Stimulated activated CD8-positive, alpha-beta memory T cell treated with anti-CD3 and anti-CD28 coated beads, Interleukin-4, amount 100 ng/mL, for 4 hours (primary cell): ENCODE data around the gene XKR7.
"Not testable (repeated sequence)": the region's sequence is repeated elsewhere in the genome, so short reads cannot be mapped to it uniquely, and the experiment has no call there.

Source experiments
- DNase-seq, 2 donors: peaks; one replicate each; pipeline ENCODE4 v3.0.0-alpha.2; 2020; ENCODE audit warnings: low read depth in 2 of 2, low spot score in 1 of 2

XKR7 gene

DNA sequence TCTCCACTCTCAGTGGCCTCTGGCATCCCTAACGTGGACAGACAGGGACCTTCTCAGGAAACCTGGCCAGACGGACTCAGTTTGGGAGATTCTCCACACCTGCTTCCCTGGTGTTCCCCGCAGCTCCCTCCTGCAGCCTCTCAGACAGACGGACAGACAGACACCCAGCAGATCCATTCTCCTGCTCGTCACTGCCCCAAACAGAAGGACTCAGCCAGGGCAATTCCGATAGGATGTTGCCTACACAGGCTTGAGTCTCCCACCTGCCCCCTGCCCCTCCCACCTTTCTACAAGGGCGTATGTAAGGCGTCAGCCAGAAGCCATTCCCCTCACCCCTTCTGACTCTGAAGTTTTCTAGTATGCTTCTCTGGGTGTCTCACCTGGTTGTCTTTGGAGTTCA, 42.7 kb downstream of the XKR7 start:
- no peak for DNase-seq

DNA sequence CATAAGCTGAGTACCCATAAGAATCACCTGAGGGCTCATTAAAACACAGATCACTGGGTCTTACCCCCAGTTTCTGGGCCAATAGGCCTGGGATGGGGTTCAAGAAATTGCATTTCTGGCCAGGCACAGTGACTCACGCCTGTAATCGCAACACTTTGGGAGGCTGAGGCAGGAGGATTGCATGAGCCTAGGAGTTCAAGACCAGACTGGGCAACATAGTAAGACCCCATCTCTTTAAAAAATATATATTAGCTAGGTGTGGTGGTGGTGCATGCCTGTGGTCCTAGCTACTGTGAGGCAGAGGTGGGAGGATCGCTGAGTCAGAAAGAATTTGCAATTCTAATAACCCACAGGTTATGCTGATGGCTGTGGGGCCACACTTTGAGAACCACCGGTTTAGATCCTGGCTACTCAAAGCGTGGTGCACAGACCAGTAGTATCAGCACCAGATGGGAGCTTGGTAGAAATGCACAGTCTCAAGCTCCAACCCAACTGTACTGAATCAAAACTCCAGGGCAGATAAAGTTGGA, 44.3 kb downstream of the XKR7 start:
- DNase-seq, result no peak

DNA sequence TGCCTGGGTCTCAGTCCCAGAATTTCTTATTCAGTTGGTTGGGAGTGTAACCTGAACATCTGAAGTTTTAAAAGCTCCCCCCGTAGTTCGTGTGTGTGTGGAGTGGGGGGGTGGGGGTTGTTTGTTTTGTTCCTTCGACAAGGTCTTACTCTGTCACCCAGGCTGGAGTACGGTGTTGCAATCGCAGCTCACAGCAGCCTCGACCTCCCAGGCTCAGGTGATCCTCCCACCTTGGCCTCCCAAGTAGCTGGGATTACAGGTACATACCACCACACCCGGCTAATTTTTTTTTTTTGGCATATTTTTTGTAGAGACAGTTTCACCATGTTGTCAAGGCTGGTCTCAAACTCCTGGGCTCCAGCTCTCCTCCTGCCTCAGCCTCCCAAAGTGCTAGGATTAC, 45.4 kb downstream of the XKR7 start:
- no peak for DNase-seq

DNA sequence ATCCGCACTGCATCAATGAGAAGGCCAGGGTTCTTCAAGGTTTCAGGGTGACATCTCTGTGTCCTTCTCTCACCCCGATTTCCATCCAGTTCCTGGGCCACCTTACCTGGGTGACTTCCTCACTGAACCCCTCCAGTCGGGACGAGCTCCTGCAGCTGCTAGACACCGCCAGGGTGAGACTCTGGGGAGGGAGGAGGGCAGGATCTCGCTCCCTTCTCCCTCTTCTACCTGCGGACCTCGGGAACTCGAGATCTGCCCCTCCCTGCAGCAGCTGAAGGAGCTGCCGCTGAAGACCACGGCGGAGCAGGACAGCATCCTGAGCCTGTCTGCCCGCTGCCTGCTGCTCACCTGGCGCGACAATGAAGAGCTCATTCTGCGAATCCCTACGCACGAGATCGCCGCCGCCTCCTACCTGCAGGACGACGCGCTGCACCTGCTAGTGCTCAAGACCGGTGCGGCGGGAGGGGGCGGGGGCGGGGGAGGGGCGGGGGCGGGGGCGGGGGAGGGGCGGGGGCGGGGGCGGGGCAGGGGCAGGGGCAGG, 49.8 kb downstream of the XKR7 start:
- no peak for DNase-seq

DNA sequence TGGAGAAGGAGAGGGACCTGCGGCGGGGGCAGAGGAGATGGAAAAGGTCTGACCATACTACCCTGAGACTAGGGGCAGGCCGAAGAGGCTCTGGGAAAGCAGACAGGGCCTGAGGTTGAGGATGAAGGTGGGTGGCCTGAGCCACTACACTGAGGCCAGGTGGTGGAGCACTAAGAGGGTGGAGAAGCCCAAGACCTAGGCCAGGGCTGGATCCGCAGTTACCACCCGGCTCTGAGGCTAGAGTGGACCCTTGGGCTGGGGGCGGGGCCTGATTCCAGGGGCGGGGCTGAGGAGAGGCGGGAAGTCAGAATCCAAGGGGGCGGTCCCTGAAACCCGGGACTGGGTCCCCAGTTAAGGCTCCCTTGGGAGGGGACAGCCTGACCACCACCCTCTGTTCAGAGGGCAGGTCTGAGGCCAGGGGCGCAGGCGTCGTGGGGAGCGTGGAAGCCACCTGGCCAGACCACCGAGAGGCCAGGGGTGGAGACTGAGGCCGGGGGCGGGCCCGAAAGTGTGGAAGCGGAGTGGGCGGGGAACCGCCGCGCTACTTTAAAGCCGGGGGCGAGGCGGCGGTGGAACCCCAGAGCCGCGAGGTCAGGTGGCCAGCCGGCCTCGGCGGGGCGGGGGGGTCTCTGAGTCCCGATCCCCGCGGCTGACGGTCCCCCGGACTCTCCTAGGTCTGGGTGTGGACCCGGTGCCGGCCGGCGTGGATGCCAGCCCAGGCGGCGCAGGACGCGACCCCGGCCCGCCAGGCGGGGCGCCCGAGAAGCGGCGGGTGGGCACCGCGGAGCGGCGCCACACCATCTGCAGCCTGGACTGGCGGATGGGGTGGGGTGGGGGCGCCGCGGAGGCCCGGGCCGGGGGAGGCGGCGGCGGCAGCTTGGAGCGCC, 50.6 kb downstream of the XKR7 start:
- DNase-seq, result peak in 1 of 2 donors; percentile 28

DNA sequence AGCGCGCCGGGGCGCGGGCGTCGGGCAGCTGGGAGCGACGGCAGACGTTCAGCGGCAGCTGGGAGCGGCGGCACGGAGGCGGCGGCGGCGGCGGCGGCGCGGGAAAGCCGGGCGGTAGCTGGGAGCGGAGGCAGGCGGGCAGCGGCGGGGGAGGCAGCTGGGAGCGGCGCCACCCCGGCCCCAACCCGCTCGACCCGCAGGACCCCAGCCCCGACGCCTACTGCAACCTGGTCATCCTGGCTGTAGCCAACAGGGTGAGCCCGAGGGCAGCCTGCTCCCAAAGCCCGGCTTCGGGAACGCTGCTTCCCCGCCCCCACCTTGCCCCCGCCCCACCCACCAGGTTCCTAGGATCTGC, 51.2 kb downstream of the XKR7 start:
- no peak for DNase-seq

DNA sequence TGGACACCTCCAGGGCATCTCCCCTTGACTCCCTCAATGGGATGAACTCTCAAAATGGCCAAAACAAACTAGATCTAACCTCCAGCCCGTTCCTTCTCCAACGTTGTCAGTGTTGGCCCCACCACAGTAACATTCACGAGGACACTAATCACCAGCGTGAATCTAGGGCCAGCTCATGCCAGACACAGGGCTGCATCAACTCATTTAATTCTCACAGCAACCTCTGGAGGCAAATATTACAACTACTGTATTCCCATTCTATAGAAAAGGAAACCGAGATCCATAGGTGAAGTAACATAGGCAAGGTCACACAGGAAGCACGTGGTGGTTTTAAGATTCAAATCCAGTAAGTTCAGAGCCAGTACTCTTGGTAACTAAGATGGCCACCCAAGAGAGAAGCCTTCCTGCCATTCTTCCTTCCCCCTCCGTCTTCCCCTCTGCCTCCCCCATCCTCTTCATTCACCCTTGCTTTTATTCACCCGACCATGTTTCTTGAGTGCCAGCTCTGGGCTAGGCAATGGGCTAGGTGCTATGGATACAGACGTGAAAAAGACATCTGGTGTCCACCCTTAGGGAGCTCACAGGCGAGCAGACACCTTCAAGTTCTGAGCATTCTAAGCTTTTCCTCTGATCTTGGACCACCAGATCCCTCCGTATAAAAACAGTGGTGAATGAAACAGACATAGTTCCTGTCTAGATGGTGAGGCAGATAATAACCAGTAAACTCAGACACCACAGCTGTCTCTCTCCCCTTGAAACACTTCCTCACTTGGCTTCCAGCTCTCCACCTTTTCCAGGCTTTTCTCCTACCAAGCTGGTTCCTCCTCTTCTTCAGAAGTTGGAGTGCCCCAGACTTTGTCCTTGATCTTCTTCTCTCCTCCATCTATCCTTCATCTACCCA, 51.9 kb downstream of the XKR7 start:
- DNase-seq, result no peak

DNA sequence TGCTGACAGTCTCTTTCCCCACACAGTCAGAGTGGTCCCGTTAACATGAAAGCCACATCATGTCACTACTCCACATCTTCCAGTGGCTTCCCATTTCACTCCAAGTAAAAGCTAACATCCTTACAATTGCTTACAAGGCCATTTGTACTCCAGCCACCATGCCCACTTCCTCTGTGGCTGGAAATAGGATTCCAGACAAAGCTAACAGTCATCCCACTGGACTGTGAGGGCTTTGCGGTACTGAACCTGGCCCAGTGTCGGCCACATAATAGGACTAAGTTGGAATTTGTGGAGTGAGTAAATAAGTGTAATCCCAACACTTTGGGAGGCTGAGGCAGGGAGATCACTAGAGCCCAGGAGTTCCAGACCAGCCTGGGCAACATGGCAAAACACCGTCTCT, 53.1 kb downstream of the XKR7 start:
- no peak for DNase-seq

DNA sequence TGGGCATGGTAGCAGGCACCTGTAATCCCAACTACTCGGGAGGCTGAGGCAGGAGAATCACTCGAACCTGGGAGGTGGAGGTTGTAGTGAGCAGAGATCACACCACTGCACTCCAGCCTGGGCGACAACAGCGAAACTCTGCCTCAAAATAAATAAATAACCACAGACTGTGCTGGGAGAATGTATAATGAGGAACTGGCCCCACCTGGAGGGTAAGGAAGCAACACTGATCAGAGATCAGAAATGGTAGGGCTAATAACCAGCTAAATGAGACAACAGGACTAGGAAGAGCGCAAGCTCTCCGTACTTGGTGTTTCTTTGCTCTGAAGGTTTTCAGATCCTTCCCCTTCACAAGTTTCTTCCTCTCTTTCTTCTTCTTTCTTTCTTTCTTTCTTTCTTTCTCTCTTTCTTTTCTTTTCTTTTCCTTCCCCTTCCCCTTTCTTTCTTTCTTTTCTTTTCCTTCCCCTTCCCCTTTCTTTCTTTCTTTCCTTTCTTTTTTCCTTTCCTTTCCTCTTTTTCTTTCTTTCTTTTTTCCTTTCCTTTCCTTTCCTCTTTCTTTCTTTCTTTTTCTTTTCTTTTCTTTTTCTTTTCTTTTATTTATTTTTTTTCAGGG, 56.8 kb downstream of the XKR7 start:
- no peak for DNase-seq

DNA sequence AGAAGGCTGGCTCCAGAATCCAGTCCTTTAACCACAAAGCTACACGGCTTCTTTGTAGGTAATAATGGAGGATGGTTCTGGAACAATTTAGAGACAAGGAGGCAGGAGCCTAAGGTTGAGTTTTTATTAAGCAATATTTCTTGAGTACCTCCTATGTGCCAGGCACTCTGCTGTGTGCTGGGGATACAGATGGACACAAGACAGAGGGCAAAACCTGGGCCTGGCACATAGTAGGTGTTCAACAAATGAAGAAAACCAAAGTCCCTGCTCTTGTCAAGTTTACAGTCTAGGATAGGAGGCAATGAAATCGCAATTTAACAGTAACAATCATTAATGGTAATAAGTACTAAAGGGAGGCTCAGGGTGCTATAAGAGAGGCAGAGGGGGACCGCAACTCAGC, 59.7 kb downstream of the XKR7 start:
- no peak for DNase-seq

DNA sequence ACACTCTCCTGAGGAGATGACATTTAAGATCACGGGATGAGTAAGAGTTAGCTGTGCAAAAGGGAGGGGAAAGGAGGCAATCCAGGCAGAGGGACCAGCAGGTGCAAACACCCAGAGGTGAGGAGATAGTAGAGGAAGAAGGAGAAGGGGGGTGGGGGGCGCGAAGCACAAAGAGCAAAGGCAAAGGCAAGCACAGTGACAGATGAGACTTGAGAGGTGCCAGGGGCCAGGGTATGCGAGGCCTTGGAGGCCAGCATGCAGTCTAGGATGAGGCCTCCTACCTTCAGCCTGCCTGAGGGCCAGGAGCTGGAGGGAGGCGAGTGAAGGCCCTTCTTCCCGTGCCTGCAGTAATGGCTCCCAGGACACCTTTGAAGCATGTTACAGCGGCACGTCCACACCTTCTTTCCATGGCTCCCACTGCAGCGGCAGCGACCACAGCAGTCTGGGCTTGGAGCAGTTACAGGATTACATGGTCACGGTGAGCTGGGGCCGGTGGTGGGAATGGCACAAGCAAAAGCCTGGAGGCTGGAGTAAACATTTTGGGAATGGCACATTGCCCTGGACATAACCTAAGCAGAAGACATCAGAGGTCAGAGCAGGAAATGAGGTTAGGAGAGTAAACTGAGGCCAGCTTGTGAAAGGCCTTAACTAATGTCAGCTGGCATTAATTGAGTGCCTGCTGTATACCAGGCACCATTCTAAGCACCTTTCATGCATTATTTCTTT, 60.9 kb downstream of the XKR7 start:
- no peak for DNase-seq

DNA sequence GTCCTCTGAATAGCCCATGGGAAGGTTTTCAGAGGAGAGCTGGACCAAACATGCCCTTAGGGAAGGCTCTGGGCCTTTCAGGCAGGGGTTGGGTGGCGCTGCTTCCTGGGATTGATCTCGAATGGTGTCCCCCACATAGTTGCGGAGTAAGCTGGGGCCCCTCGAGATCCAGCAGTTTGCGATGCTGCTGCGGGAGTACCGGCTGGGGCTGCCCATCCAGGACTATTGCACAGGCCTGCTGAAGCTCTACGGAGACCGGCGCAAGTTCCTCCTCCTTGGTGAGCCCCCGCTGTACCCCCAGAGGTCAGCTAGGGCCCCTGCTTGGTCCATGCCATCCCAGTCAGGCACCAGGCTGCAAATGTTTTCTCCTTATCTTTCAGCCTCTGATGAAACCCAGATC, 61.6 kb downstream of the XKR7 start:
- DNase-seq, result no peak

DNA sequence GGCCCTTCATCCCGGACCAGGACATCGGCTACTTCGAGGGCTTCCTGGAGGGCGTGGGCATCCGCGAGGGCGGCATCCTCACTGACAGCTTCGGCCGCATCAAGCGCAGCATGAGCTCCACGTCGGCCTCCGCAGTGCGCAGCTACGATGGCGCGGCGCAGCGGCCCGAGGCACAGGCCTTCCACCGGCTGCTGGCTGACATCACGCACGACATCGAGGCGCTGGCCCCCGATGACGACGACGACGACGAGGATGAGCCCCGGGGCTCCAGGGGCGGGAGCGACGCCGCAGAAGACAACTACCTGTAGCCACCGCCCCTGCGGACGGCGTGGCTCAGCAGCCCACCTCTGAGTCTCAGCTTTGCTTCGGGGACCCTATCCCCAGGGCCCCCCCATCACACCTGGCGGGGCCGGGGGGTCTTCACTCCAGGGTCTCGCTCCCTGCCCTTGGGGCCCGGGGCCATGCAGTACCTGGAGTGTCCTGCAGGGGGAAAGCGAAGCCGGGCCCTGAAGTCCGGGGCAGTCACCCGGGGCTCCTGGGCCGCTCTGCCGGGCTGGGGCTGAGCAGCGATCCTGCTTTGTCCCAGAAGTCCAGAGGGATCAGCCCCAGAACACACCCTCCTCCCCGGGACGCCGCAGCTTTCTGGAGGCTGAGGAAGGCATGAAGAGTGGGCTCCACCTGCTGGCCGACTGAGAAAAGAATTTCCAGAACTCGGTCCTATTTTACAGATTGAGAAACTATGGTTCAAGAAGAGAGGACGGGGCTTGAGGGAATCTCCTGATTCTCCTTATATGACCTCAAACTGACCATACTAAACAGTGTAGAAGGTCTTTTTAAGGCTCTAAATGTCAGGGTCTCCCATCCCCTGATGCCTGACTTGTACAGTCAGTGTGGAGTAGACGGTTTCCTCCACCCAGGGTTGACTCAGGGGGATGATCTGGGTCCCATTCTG, 63.3 kb downstream of the XKR7 start:
- DNase-seq, result peak in 1 of 2 donors; percentile 28

DNA sequence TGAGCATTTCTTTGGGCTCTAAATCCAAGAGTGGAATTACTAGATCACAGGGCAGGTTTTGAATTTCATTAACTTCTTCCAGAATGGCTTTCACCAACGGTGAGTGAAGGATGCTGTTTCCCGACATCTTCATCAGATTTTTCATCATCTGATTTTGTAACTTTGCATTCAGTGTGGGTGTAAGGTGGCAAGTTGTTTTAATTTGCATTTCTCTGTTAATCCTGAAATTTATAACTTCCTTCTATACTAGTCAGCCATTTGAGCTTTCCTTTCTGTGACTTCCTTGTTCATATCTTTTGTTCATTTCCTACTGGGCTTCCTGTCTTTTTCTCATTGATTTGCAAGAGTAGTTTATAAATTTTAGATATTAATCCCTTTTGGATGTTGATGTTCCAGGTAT, 65.4 kb downstream of the XKR7 start:
- no peak for DNase-seq

DNA sequence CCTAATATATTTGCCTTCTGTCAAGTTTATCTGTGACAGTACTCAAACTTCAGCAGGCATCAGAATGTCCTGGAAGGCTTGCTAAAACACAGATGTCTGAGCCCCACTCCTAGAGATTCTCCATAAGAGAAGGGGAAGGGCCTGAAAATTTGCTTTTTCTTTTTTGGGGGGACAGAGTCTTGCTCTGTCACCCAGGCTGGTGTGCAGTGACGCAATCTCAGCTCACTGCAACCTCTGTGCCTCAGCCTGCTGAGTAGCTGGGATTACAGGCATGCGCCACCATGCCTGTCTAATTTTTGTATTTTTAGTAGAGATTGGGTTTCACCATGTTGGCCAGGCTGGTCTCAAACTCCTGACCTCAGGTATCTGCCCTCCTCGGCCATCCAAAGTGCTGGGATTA, 65.8 kb downstream of the XKR7 start:
- DNase-seq, result not testable (repeated sequence)

DNA sequence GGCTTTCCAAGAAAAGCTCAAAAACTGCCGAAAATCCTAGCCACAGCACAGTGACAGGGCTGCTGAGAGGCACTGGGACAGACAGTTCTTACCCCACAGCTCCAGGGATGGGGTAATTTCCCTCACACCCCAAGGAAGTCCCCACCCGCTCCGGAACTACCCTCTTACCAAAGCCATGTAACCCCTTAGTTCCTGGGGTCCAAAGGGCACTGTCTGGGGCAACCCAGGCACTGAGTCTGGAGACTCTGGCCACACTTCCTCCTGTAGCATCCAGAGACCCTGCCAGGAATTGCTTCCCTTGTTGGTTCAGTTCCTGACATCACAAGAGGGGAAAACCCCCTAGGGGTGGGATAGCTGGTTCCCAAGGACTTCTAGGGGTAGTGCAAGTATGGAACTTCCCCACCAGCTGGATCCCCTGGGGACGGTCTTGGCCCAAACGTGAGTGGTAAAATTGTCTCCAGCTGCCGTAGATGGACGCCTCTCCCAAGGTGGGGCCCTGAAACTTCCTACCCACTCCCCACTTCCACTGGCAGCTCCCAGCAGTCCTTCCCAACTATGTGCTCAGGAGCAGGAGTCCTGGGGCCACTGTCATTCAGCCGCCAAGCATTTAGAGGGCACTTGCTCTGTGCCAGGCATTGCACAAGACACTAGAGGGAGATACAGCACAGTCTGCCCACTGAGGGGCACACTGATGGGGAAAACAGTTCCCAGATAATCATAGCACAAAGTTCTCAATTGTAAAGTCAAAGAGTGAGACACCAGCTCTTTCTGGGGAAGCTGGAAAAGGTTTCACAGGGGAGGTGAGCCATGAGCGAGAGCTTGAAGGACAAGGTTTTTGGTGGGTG, 66.9 kb downstream of the XKR7 start:
- DNase-seq, result no peak

DNA sequence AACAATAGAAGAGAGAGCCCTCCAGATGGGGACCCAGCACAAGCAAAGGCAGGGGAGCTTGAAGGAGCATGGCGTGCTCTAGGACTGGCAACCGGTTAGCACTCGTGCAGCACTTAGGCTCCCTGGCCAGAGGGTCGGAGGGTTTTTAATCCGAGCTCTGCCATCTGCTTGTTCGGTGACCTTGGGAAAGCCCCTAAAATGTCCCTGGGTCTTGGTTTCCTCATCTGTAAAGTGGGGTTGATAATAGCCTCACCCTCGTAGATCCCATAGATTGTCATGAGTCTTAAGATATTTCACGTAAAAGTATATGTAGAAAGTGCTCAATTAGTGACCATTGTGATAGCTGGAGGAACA, 67.5 kb downstream of the XKR7 start:
- DNase-seq, result no peak

DNA sequence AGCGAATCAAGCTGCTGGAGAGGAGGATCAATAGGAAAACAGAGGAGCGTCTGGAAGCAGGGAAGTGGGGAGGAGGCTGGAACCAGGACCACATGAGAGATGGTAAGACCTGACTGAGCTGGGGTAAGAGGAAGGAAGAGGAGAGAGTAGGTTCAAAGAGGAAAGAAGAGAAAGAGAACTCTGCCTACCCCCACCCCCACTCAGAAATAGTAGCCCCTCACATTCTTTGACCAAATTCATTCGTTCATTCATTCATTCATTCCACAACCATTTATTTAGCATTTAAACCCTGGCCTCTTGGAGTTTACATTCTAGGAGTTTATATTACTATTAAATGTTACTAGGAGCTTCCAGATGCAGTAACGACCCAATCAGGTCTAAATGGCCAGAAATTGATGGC, 68.3 kb downstream of the XKR7 start:
- no peak for DNase-seq
